Ishikawa (cell line): ENCODE measurements around the gene KMT5B.

ENCODE experiments used
- CEBPB ChIP-seq: IDR thresholded peaks from 2 replicates; pipeline ENCODE4 v1.6.1; 2012
- EP300 ChIP-seq: IDR thresholded peaks from 2 replicates; pipeline ENCODE4 v1.6.1; 2012; ENCODE audit warnings: borderline replicate concordance
- MAX ChIP-seq: IDR thresholded peaks from 2 replicates; pipeline ENCODE4 v1.6.1; 2012
- RAD21 ChIP-seq: IDR thresholded peaks from 2 replicates; pipeline ENCODE4 v1.6.1; 2012; ENCODE audit warnings: low read depth
- TAF1 ChIP-seq: IDR thresholded peaks from 2 replicates; pipeline ENCODE4 v1.6.1; 2012; ENCODE audit warnings: low read depth, mild to moderate bottlenecking
- TCF12 ChIP-seq: IDR thresholded peaks from 2 replicates; pipeline ENCODE4 v1.6.1; 2012; ENCODE audit warnings: low read depth
- TEAD4 ChIP-seq: IDR thresholded peaks from 2 replicates; pipeline ENCODE4 v1.6.1; 2012
- USF1 ChIP-seq: IDR thresholded peaks from 2 replicates; pipeline ENCODE4 v1.6.1; 2012
- YY1 ChIP-seq: IDR thresholded peaks from 2 replicates; pipeline ENCODE4 v1.6.1; 2012; ENCODE audit warnings: low read depth
- ZBTB7A ChIP-seq: IDR thresholded peaks from 2 replicates; pipeline ENCODE4 v1.6.1; 2012; ENCODE audit warnings: low read depth

- TF ChIP-seq YY1 (no peak), MAX (no peak), USF1 (no peak), EP300 (no peak), ZBTB7A (no peak), TCF12 (no peak), RAD21 (no peak), TAF1 (no peak), CEBPB (no peak), TEAD4 (no peak)
Observed at GRCh38 chr11:68200639-68201038, 12.5 kb downstream of the KMT5B start.
